Measurements from ENCODE around the gene FGFR1OP2.

- TF ChIP-seq CTCF (IDR thresholded peaks at IDR 0.05), result no peak
- TF ChIP-seq POLR2A (IDR thresholded peaks at IDR 0.05), result no peak
Observed at GRCh38 chr12:27001663-27002062, 63.4 kb downstream of the FGFR1OP2 start.
